Ovary (tissue), 9 donors: ENCODE data around the gene ARR3. TPM values are rescaled to one million over a fixed set of nuclear protein-coding genes. Genes with fewer than 3 reads are reported as not detected.
"Not testable (repeated sequence)": the region's sequence is repeated elsewhere in the genome, so short reads cannot be mapped to it uniquely, and the experiment has no call there.

ENCODE experiments used
- DNase-seq, 5 donors: peaks; one replicate each; pipeline ENCODE4 v3.0.0-alpha.2; 2019 to 2020
- H3K27ac ChIP-seq, 2 donors: fragments of 200-600 bp; one replicate each; pipeline versions ENCODE4 v1.5.1 to v1.8.0; 2019 to 2022
- H3K27me3 ChIP-seq: fragments of 200-600 bp; one replicate; pipeline ENCODE4 v1.8.0; 2022
- H3K36me3 ChIP-seq: fragments of 200-600 bp; sonication (generic); one replicate; pipeline ENCODE4 v1.5.1; 2019
- H3K4me1 ChIP-seq: one replicate; pipeline ENCODE4 v1.8.1; 2013; ENCODE audit warnings: mild to moderate bottlenecking, moderate library complexity; ENCODE audit not compliant: insufficient read depth
- H3K4me3 ChIP-seq: fragments of 200-600 bp; sonication (generic); one replicate; pipeline ENCODE4 v1.5.1; 2017
- H3K9me3 ChIP-seq, 2 donors: fragments of 200-600 bp in 1 of 2; sonication (generic) in 1 of 2; one replicate each; pipeline versions ENCODE4 v1.5.1 to v1.8.1; 2013 to 2019; ENCODE audit warnings: mild to moderate bottlenecking in 1 of 2, moderate library complexity in 1 of 2
- EP300 ChIP-seq: sonication (generic); formaldehyde crosslinking; IDR thresholded peaks from one replicate; pipeline ENCODE4 v1.6.1; 2017; ENCODE audit warnings: antibody characterized with exemption
- POLR2A ChIP-seq: fragments of 450-650 bp; IDR thresholded peaks from one replicate; pipeline ENCODE4 v1.6.1; 2017; ENCODE audit warnings: antibody characterized with exemption, mild to moderate bottlenecking, moderate library complexity
- WGBS, 3 donors: extraction: QIAGEN DNeasy Blood & Tissue Kit in 1 of 3; methylation state at CpG; one replicate each; pipeline versions ENCODE4 v1.1.5 to v1.1.7; 2013 to 2017; 5-methylcytosine and 5-hydroxymethylcytosine counted together
- intact Hi-C, 4 donors: fragments of 100-400 bp; cut with DNase I; formaldehyde crosslinking; loops; one replicate each; pipeline versions ENCODE4 v1.11.0 to v1.15.1; 2022 to 2023
- polyA plus RNA-seq, 2 donors: library from polyadenylated mRNA; stranded (reverse); fragments of 200-250 nt in 1 of 2; fragments of 350-450 nt in 1 of 2; fragmentation: Illumina TruSeq in 1 of 2; extraction: RNeasy Lipid Tissue Mini Kit (QIAGEN cat#74804) in 1 of 2; gene quantifications; one replicate each; pipeline ENCODE4 v1.2.3, GENCODE V29; 2013 to 2014
- total RNA-seq, 7 donors: library from RNA; depleted of rRNA in 2 of 7; stranded (reverse); fragments of >200 nt in 2 of 7; fragmentation: NEBNext Ultra II Directional in 3 of 7; extraction: Animal tissue kit (Norgen Biotek cat#: 25700) in 3 of 7; gene quantifications; one replicate each; pipeline versions ENCODE4 v1.1.0 to v1.2.4, GENCODE V29; 2016 to 2023
- TF ChIP-seq, protein P1 (sequence below), 3 donors: fragments of 450-650 bp in 2 of 3; fragments of 200-600 bp in 1 of 3; IDR thresholded peaks; one replicate each; pipeline versions ENCODE4 v1.5.1 to v1.8.0; 2016 to 2022; ENCODE audit warnings: antibody characterized with exemption in 3 of 3, mild to moderate bottlenecking in 1 of 3
- donor health status: DM: no; HTN: no; CAD: no; lungs with moderate emphysema.
- donor health status: DM: no; HTN: no; CAD: no.
- donor health status: Bipolar disorder and iron deficiency.
- donor health status: DM: yes; HTN: yes; CAD: no.
- donor health status: DM: no; HTN: no; CAD: no.
- donor health status: DM: yes; HTN: yes; CAD: no.

ARR3 gene
- total and polyA plus RNA-seq, 9 donors = not detected

DNA sequence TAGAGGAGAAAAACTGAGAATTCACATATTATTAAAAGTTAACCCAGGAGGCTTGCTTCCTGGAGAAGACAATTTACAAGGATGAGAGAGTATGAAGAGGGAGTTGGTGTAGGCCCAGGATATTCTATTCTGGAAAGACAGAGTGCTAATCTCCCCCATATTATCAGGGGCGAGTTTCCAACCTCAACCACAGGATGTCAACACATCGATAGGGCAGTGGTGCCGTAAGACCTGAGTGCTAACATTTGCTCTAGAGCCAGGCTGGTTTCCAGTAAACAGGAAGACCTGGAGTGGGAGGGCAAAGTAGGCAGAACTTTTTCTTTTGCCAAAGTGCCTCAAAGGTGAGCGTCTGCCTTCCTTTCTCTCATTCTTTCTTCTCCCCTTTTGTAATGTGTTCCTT, 36.5 kb upstream of the ARR3 start:
- H3K27me3 ChIP-seq = no peaks in the 10 kb centered on the region
- no peaks in the 10 kb centered on the region for H3K4me1 ChIP-seq
- WGBS, 3 donors = 50 to 62% (median 51%) methylated on average over 4 of the region's 4 CpGs
- TF ChIP-seq EP300 = no peak
- TF ChIP-seq POLR2A = no peak
- TF ChIP-seq, protein P1, sequence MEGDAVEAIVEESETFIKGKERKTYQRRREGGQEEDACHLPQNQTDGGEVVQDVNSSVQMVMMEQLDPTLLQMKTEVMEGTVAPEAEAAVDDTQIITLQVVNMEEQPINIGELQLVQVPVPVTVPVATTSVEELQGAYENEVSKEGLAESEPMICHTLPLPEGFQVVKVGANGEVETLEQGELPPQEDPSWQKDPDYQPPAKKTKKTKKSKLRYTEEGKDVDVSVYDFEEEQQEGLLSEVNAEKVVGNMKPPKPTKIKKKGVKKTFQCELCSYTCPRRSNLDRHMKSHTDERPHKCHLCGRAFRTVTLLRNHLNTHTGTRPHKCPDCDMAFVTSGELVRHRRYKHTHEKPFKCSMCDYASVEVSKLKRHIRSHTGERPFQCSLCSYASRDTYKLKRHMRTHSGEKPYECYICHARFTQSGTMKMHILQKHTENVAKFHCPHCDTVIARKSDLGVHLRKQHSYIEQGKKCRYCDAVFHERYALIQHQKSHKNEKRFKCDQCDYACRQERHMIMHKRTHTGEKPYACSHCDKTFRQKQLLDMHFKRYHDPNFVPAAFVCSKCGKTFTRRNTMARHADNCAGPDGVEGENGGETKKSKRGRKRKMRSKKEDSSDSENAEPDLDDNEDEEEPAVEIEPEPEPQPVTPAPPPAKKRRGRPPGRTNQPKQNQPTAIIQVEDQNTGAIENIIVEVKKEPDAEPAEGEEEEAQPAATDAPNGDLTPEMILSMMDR (IDR thresholded peaks at IDR 0.05) = no peak
- H3K36me3 ChIP-seq = no peaks in the 10 kb centered on the region
- intact Hi-C loops = no loop called here
- no peak overlapping the region for H3K4me3 ChIP-seq
- H3K27ac ChIP-seq = no peak overlapping the region
- H3K9me3 ChIP-seq = no peaks in the 10 kb centered on the region
- no peak for DNase-seq

DNA sequence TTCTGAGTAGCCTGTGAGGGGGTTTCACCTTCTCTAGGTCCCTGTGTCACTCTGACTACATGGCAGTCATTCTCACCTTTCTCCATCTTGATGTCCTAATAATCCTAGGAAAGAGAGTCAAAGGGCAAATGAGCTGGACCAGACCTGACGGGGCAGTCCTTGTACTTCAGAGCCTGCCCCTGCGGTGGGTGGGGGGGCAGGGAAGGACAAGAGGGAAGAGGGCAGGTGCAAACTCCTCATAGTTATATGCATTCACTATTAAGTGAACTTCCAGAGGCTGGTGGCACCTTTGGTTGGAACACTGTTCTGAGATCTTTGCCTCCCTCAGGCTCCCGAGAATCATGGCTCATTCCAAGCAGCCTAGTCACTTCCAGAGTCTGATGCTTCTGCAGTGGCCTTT, 33.8 kb upstream of the ARR3 start, which contains the start of gene AWAT1:
Gene AWAT1 (plus strand): TSS at position 301 of the 400 bp plus-strand sequence. CDS start 41 bp downstream, at position 342.
- Histone ChIP-seq H3K36me3 (no peaks in the 10 kb centered on the region), H3K27ac (no peak within 1 kb of the TSS), H3K4me3 (no peak within 1 kb of the TSS), H3K9me3 (no peaks in the 10 kb centered on the region), H3K4me1 (no peaks in the 10 kb centered on the region), H3K27me3 (no peaks in the 10 kb centered on the region)
- intact Hi-C loops = no loop called here
- TF ChIP-seq POLR2A (no peak), EP300 (no peak)
- TF ChIP-seq, protein P1 (IDR thresholded peaks at IDR 0.05) = no peak
- DNase-seq = no peak
- WGBS, 3 donors = 67 to 77% (median 72%) methylated on average over 3 of the region's 3 CpGs

DNA sequence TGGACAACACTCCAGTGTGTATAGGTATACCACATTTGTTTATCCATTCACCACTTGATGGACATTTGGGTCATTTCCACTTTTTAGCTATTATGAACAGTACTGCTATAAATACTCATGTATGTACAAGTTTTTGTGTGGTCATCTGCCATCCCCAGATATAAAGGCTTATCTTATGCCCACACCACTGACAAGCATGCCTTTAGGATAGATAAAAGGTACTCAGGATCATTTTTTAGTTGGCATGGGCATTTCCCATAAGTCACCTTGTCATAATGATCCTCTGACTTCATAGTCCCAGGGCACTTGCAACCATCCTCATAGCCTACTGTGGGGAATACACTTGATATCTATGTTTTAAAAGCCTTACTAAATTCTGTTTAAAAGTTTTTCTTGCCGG, 27.4 kb upstream of the ARR3 start:
- 82 to 100% (median 83%) methylated on average over 1 of the region's 1 CpG for WGBS, 3 donors
- no peak for TF ChIP-seq POLR2A
- TF ChIP-seq, protein P1 (IDR thresholded peaks at IDR 0.05) = no peak
- no peak for TF ChIP-seq EP300
- Histone ChIP-seq H3K4me1 (no peaks in the 10 kb centered on the region), H3K9me3 (no peaks in the 10 kb centered on the region), H3K27me3 (no peaks in the 10 kb centered on the region), H3K36me3 (peaks cover 2% of the 10 kb centered on the region), H3K27ac (no peak overlapping the region), H3K4me3 (no peak overlapping the region)
- intact Hi-C loops = no loop called here
- no peak for DNase-seq

DNA sequence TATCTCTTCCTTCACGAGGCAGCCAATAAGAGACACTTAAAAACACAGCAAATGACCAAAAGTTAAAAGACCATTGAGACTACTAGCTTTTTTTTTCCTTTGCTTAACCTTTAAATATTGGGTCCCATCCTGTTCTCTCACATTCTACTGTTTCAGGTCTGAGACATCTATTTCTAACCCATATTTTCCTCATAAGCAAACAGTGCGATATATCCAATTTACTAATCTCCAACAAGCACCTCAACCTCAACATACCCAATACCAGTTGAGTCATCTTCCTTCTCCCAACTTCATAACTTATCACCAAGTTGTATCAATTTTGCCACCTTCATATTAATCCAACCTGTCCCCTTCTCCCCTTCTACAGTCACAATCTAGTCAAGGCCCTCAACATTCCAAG, 26.6 kb upstream of the ARR3 start:
- Histone ChIP-seq H3K4me1 (no peaks in the 10 kb centered on the region), H3K27me3 (no peaks in the 10 kb centered on the region), H3K36me3 (peaks cover 2% of the 10 kb centered on the region), H3K27ac (no peak overlapping the region), H3K9me3 (no peaks in the 10 kb centered on the region), H3K4me3 (no peak overlapping the region)
- WGBS, 3 donors = 69 to 75% (median 73%) methylated on average over 2 of the region's 2 CpGs
- intact Hi-C loops = no loop called here
- DNase-seq = no peak
- TF ChIP-seq, protein P1 (IDR thresholded peaks at IDR 0.05) = no peak
- TF ChIP-seq POLR2A (no peak), EP300 (no peak)

DNA sequence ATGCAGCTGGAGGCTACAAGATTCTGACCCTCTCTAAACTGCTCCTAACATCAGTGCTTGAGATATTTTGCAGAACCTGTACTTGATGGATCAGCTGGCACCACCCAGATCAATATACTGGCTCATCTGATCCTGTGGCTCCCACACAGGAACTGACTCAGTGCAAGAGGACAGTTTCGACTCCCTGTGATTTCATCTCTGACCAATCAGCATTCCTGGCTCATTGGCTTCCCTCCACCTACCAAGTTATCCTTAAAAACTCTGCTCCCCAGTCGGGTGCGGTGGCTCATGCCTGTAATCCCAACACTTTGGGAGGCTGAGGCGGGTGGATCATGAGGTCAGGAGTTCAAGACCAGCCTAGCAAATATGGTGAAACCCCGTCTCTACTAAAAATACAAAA, 24.5 kb upstream of the ARR3 start:
- intact Hi-C loops, H3K27ac ChIP-seq, DNase-seq, H3K4me3 ChIP-seq, H3K27me3 ChIP-seq, H3K36me3 ChIP-seq, H3K9me3 ChIP-seq, H3K4me1 ChIP-seq: not testable (repeated sequence)
- WGBS, 3 donors = 62 to 75% (median 75%) methylated on average over 5 of the region's 5 CpGs
